GM12892 (cell line): Measurements from ENCODE around the gene RNF135.
A peak's percentile ranks its signal among the peaks of the same experiment; 100 is the strongest.

Experiments
- POLR2A ChIP-seq: IDR thresholded peaks from 2 replicates; pipeline ENCODE4 v1.6.1; 2011; ENCODE audit warnings: low read depth, low read length, control low read depth
- POLR2AphosphoS5 ChIP-seq: IDR thresholded peaks from 2 replicates; pipeline ENCODE4 v1.6.1; 2011; ENCODE audit warnings: low read depth, low read length, control low read depth
- TAF1 ChIP-seq: IDR thresholded peaks from 2 replicates; pipeline ENCODE4 v1.6.1; 2011; ENCODE audit warnings: low read depth, mild to moderate bottlenecking, control low read depth, low read length, borderline replicate concordance

GRCh38 chr17:30970831-30971567 lies at the start of gene RNF135:
- TF ChIP-seq POLR2AphosphoS5 (peak; percentile 91), TAF1 (peak; percentile 50), POLR2A (peak; percentile 95)
